ENCODE data around the gene SMC1B.

Gene SMC1B

DNA sequence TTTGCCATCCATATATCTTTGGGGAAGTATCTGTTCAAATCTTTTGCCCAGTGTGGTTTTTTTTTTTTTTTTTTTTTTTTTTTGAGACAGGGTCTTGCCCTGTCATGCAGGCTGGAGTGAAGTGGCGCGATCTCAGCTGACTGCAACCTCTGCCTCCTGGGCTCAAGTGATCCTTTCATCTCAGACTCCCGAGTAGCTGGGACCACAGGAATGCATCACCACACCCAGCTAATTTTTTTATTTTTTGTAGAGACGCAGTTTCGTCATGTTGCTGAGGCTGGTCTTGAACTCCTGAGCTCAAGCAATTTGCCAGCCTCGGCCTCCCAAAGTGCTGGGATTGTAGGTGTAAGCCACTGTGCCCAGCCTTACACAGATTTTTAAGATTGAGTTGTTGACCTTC is 108.4 kb downstream of the SMC1B start:
- no peak overlapping the region for H3K23ac ChIP-seq (ENCODE audit: low read length)
- H4K12ac ChIP-seq (ENCODE audit: low read depth, low read length) = no peak overlapping the region
- DNase-seq = peak; percentile 61 to 70
- H2BK120ac ChIP-seq (ENCODE audit: insufficient read depth, low read length, poor library complexity) = no peak overlapping the region
- H3K27me3 ChIP-seq (ENCODE audit: insufficient read depth, low read length) = no peaks in the 10 kb centered on the region
- no peak overlapping the region for H3K9ac ChIP-seq (ENCODE audit: low read length)
- no peak overlapping the region for H3K4ac ChIP-seq (ENCODE audit: low read depth, low read length)
- no peaks in the 10 kb centered on the region for H3K36me3 ChIP-seq (ENCODE audit: control insufficient read depth in 1 of 2, insufficient read depth in 2 of 2, low read length in 2 of 2)
- H3K14ac ChIP-seq (ENCODE audit: low read length) = no peak overlapping the region
- peaks cover 8% of the 10 kb centered on the region for H3K79me1 ChIP-seq (ENCODE audit: low read length)
- H3K4me3 ChIP-seq (ENCODE audit: low read depth, low read length) = no peak overlapping the region
- peaks cover 3% of the 10 kb centered on the region for H3K79me2 ChIP-seq (ENCODE audit: control insufficient read depth, insufficient read depth, low read length, poor library complexity)
- H2AFZ ChIP-seq (ENCODE audit: insufficient read depth, low read length, poor library complexity) = no peak overlapping the region
- no peak overlapping the region for H3K18ac ChIP-seq (ENCODE audit: low read length)
- no CpG with 5 or more reads among the region's 6 CpGs for WGBS (ENCODE audit: extremely low coverage, insufficient coverage, insufficient read length)
- H3K4me1 ChIP-seq (ENCODE audit: control insufficient read depth in 1 of 2, insufficient read depth in 2 of 2, low read length in 2 of 2) = peaks cover 6% of the 10 kb centered on the region in 2 experiments
- no peak overlapping the region for H4K8ac ChIP-seq (ENCODE audit: low read depth, low read length)
- H3K27ac ChIP-seq (ENCODE audit: low read depth, low read length) = no peak overlapping the region
- no peak overlapping the region for H2AK5ac ChIP-seq (ENCODE audit: low read length)
- H2BK5ac ChIP-seq (ENCODE audit: low read depth, low read length, poor library complexity) = no peak overlapping the region
- peaks cover 1% of the 10 kb centered on the region for H3K9me3 ChIP-seq (ENCODE audit: insufficient read depth, low read depth, low read length)
- H3K4me2 ChIP-seq (ENCODE audit: low read length) = no peak overlapping the region
- H4K91ac ChIP-seq (ENCODE audit: low read depth, low read length) = no peak overlapping the region
- H2BK12ac ChIP-seq (ENCODE audit: low read length) = no peak overlapping the region

DNA sequence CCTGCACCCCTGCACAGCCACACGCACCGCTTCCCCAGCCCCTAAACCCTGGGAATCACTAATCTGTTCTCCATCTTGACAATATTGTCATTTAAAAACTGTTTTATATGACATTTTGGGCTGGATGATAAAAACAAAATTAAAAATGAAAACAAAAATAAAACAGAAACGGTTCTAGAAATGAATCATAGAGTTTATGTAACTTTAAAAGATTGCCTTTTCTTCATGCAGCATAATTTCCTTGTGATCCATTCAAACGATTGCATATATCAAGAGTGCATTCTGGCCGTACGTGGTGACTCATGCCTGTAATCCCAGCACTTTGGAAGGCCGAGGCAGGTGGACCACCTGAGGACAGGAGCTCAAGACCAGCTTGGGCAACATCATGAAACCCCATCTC is 110.2 kb downstream of the SMC1B start:
- H3K79me2 ChIP-seq (ENCODE audit: control insufficient read depth, insufficient read depth, low read length, poor library complexity) = no peaks in the 10 kb centered on the region
- no peak overlapping the region for H4K12ac ChIP-seq (ENCODE audit: low read depth, low read length)
- no peaks in the 10 kb centered on the region for H3K36me3 ChIP-seq (ENCODE audit: control insufficient read depth in 1 of 2, insufficient read depth in 2 of 2, low read length in 2 of 2)
- no peak overlapping the region for H3K4me3 ChIP-seq (ENCODE audit: low read depth, low read length)
- no peak overlapping the region for H2BK12ac ChIP-seq (ENCODE audit: low read length)
- DNase-seq = peak in 1 of 2 donors; percentile 47
- no peaks in the 10 kb centered on the region for H3K4me1 ChIP-seq (ENCODE audit: control insufficient read depth in 1 of 2, insufficient read depth in 2 of 2, low read length in 2 of 2)
- no CpG with 5 or more reads among the region's 7 CpGs for WGBS (ENCODE audit: extremely low coverage, insufficient coverage, insufficient read length)
- no peak overlapping the region for H3K23ac ChIP-seq (ENCODE audit: low read length)
- no peak overlapping the region for H4K91ac ChIP-seq (ENCODE audit: low read depth, low read length)
- H3K4me2 ChIP-seq (ENCODE audit: low read length) = no peak overlapping the region
- no peak overlapping the region for H2BK5ac ChIP-seq (ENCODE audit: low read depth, low read length, poor library complexity)
- H3K14ac ChIP-seq (ENCODE audit: low read length) = no peak overlapping the region
- no peaks in the 10 kb centered on the region for H3K79me1 ChIP-seq (ENCODE audit: low read length)
- no peak overlapping the region for H3K18ac ChIP-seq (ENCODE audit: low read length)
- no peak overlapping the region for H3K27ac ChIP-seq (ENCODE audit: low read depth, low read length)
- no peak overlapping the region for H2AFZ ChIP-seq (ENCODE audit: insufficient read depth, low read length, poor library complexity)
- H3K9me3 ChIP-seq (ENCODE audit: insufficient read depth, low read depth, low read length) = no peaks in the 10 kb centered on the region
- no peak overlapping the region for H2AK5ac ChIP-seq (ENCODE audit: low read length)
- H3K9ac ChIP-seq (ENCODE audit: low read length) = no peak overlapping the region
- no peak overlapping the region for H4K8ac ChIP-seq (ENCODE audit: low read depth, low read length)
- H2BK120ac ChIP-seq (ENCODE audit: insufficient read depth, low read length, poor library complexity) = no peak overlapping the region
- H3K4ac ChIP-seq (ENCODE audit: low read depth, low read length) = no peak overlapping the region
- no peaks in the 10 kb centered on the region for H3K27me3 ChIP-seq (ENCODE audit: insufficient read depth, low read length)

DNA sequence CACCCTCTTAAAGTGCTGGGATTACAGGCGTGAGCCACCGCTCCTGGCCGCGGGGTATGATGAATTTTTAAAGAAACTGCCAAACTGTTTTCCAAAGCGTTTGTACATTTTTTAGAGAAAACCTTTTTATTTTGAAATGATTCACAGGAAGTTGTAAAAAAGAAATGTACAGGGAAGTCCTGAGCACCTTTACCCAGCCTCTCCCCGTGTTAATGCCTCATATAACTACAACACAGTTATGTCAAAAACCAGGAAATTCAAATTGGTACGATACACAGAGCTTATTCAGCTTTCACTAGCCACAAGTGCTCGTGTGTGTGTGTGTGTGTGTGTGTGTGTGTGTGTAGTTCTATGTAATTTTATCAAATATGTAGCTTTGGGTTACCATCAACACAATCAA is 110.6 kb downstream of the SMC1B start:
- no peak overlapping the region for H2AFZ ChIP-seq (ENCODE audit: insufficient read depth, low read length, poor library complexity)
- H3K9ac ChIP-seq (ENCODE audit: low read length) = no peak overlapping the region
- no peak overlapping the region for H4K12ac ChIP-seq (ENCODE audit: low read depth, low read length)
- H3K79me2 ChIP-seq (ENCODE audit: control insufficient read depth, insufficient read depth, low read length, poor library complexity) = no peaks in the 10 kb centered on the region
- H3K4me2 ChIP-seq (ENCODE audit: low read length) = no peak overlapping the region
- H3K9me3 ChIP-seq (ENCODE audit: insufficient read depth, low read depth, low read length) = no peaks in the 10 kb centered on the region
- no peak overlapping the region for H3K27ac ChIP-seq (ENCODE audit: low read depth, low read length)
- H3K36me3 ChIP-seq (ENCODE audit: control insufficient read depth in 1 of 2, insufficient read depth in 2 of 2, low read length in 2 of 2) = no peaks in the 10 kb centered on the region
- WGBS (ENCODE audit: extremely low coverage, insufficient coverage, insufficient read length) = no CpG with 5 or more reads among the region's 8 CpGs
- no peak overlapping the region for H3K4me3 ChIP-seq (ENCODE audit: low read depth, low read length)
- H3K4ac ChIP-seq (ENCODE audit: low read depth, low read length) = no peak overlapping the region
- no peak overlapping the region for H2AK5ac ChIP-seq (ENCODE audit: low read length)
- no peaks in the 10 kb centered on the region for H3K79me1 ChIP-seq (ENCODE audit: low read length)
- no peak overlapping the region for H2BK12ac ChIP-seq (ENCODE audit: low read length)
- no peak overlapping the region for H2BK120ac ChIP-seq (ENCODE audit: insufficient read depth, low read length, poor library complexity)
- no peaks in the 10 kb centered on the region for H3K27me3 ChIP-seq (ENCODE audit: insufficient read depth, low read length)
- no peak overlapping the region for H2BK5ac ChIP-seq (ENCODE audit: low read depth, low read length, poor library complexity)
- no peak for DNase-seq
- H3K4me1 ChIP-seq (ENCODE audit: control insufficient read depth in 1 of 2, insufficient read depth in 2 of 2, low read length in 2 of 2) = no peaks in the 10 kb centered on the region
- H3K18ac ChIP-seq (ENCODE audit: low read length) = no peak overlapping the region
- no peak overlapping the region for H4K91ac ChIP-seq (ENCODE audit: low read depth, low read length)
- H3K23ac ChIP-seq (ENCODE audit: low read length) = no peak overlapping the region
- no peak overlapping the region for H4K8ac ChIP-seq (ENCODE audit: low read depth, low read length)
- no peak overlapping the region for H3K14ac ChIP-seq (ENCODE audit: low read length)

DNA sequence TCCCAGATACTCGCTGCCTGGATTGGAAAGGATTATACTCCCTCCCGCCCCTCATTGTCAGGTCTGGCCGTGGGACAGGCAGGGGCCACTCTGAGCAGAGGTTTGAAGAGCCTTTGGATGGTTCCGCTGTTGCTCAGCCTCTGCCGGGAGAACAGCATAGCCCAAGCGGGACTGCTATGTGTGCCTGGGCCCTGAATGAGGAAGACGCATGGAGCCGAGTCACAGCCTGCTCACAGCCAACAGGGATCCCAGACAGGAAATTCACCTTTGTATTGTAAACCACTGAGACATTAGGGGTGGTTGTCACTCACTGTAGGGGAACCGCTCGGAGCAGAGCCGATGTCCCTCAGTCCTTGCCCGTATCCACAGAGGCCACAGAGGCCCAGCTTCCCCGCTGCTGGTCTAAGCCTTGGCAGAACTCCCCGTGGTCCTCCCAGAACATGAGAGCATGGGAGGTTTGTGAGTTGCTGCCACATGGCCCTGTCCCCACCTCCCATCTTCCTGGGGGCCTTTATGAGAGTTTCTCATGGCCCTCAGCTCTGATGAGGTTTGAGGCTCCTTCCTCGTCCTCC is 114.4 kb downstream of the SMC1B start:
- Histone ChIP-seq H2AFZ (ENCODE audit: insufficient read depth, low read length, poor library complexity) (no peak overlapping the region), H4K12ac (ENCODE audit: low read depth, low read length) (no peak overlapping the region), H3K79me2 (ENCODE audit: control insufficient read depth, insufficient read depth, low read length, poor library complexity) (no peaks in the 10 kb centered on the region), H3K4me1 (ENCODE audit: control insufficient read depth in 1 of 2, insufficient read depth in 2 of 2, low read length in 2 of 2) (no peaks in the 10 kb centered on the region), H3K9me3 (ENCODE audit: insufficient read depth, low read depth, low read length) (no peaks in the 10 kb centered on the region), H3K14ac (ENCODE audit: low read length) (peak overlapping the region; percentile 17), H3K18ac (ENCODE audit: low read length) (no peak overlapping the region), H3K4ac (ENCODE audit: low read depth, low read length) (no peak overlapping the region), H2AK5ac (ENCODE audit: low read length) (peak overlapping the region; percentile 47), H3K27me3 (ENCODE audit: insufficient read depth, low read length) (no peaks in the 10 kb centered on the region), H2BK12ac (ENCODE audit: low read length) (peak overlapping the region; percentile 30), H3K27ac (ENCODE audit: low read depth, low read length) (no peak overlapping the region), H3K79me1 (ENCODE audit: low read length) (no peaks in the 10 kb centered on the region), H4K8ac (ENCODE audit: low read depth, low read length) (peak overlapping the region; percentile 51), H3K9ac (ENCODE audit: low read length) (no peak overlapping the region), H3K4me2 (ENCODE audit: low read length) (no peak overlapping the region), H3K23ac (ENCODE audit: low read length) (no peak overlapping the region), H2BK120ac (ENCODE audit: insufficient read depth, low read length, poor library complexity) (no peak overlapping the region), H2BK5ac (ENCODE audit: low read depth, low read length, poor library complexity) (no peak overlapping the region), H3K36me3 (ENCODE audit: control insufficient read depth in 1 of 2, insufficient read depth in 2 of 2, low read length in 2 of 2) (no peaks in the 10 kb centered on the region), H4K91ac (ENCODE audit: low read depth, low read length) (peak overlapping the region; percentile 9), H3K4me3 (ENCODE audit: low read depth, low read length) (no peak overlapping the region)
- no peak for DNase-seq
- no CpG with 5 or more reads among the region's 15 CpGs for WGBS (ENCODE audit: extremely low coverage, insufficient coverage, insufficient read length)

Measured in trophoblast cell (in vitro differentiated cells and primary cell).